Raji (cell line): ENCODE results near the gene PLEKHM2.

Experiments used
- POLR2A ChIP-seq: IDR thresholded peaks from 2 replicates; pipeline ENCODE4 v1.6.1; 2011; ENCODE audit warnings: low read depth, low read length, control low read depth; ENCODE audit not compliant: insufficient read depth

The PLEKHM2 gene

DNA sequence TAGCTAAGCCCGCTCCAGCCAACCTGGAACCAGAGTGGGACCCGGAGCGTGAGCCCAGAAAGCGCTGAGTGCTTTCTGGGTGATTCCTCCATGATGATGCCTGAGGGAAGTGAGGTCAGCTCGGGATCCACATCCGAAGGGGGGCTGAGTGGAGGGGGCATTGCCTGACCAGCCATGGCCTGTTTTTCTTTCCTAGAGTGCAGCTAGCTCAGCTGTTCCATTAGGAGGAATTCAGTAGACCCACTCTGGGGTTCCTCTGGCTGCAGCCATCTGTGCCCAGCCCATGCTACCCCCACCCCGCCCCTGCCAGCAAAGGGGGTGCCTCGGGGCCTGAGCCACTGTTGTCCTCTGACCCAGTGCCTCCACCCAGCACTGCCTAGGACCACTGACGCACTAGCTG is 42.4 kb downstream of the PLEKHM2 start:
- TF ChIP-seq POLR2A = no peak

- TF ChIP-seq POLR2A = no peak
These were observed 42.9 kb downstream of the PLEKHM2 start for GRCh38 chr1:15727021-15727420.

DNA sequence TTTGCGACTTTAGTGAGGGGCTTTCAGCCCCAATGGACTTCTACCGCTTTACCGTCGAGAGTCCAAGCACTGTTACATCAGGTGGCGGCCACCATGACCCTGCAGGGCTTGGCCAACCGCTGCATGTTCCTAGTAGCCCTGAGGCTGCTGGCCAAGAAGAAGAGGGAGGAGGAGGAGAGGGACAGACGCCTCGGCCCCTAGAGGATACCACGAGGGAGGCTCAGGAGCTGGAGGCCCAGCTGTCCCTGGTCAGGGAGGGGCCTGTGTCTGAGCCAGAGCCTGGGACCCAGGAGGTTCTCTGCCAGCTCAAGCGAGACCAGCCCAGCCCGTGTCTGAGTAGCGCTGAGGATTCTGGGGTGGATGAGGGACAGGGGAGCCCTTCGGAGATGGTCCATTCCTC is 43.3 kb downstream of the PLEKHM2 start:
- TF ChIP-seq POLR2A = no peak

GRCh38 chr1:15727866-15728534 is 43.9 kb downstream of the PLEKHM2 start:
- TF ChIP-seq POLR2A = no peak

DNA sequence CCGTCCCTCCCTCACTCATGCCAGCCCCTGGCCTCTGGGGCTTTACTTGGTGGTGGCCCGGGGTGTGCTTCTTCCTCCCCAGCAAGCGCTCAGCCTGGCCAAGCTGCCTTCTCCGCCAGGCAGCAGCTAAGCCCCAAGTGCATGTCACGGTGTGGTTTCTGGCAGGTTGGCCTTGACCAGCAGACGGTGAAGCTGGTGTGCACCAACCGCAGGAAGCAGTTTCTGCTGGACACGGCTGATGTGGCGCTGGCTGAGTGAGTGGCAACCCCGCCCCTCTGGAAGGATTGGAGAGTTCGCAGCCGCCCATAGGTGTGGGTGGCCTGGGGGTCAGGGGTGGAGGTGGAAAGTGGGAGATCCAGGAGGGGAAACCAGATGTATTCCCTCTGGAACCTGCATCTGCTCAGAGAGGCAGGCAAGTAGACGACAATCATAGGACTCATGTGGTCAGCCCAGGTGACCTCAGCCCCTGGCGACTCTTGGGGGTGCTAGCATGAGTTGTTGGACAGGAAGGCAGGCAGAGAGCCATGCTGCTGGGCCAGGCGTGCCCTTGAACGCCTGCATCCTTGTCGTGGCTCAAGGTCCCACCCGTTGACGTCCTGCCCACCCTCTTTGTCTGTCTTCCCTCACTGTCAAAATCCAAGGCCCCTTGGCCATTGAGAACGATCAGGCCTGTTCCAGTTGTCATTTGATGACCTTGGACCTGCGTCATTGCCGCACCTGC is 45.0 kb downstream of the PLEKHM2 start:
- no peak for TF ChIP-seq POLR2A

- TF ChIP-seq POLR2A = no peak
These were observed 46.3 kb downstream of the PLEKHM2 start for GRCh38 chr1:15730423-15730822.

DNA sequence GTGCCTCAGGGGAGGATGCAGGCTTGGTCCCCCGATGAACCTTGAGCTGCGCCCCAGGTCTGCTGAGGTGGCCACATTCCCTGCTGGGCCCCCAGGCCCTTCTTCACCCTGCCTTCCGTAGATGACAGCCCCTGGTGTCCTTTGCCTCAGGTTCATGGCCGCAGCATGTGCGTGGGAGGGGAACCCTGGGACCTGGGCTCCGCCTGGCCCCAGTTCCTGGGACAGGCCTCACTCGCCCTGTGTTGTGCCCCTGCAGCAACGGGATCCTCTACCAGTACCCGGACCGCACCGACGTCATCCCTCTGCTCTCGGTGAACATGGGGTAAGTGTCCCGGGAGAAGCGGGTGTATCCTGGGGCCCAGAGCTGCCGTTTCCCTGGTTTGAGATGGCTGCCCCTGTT is 46.8 kb downstream of the PLEKHM2 start:
- TF ChIP-seq POLR2A = no peak

DNA sequence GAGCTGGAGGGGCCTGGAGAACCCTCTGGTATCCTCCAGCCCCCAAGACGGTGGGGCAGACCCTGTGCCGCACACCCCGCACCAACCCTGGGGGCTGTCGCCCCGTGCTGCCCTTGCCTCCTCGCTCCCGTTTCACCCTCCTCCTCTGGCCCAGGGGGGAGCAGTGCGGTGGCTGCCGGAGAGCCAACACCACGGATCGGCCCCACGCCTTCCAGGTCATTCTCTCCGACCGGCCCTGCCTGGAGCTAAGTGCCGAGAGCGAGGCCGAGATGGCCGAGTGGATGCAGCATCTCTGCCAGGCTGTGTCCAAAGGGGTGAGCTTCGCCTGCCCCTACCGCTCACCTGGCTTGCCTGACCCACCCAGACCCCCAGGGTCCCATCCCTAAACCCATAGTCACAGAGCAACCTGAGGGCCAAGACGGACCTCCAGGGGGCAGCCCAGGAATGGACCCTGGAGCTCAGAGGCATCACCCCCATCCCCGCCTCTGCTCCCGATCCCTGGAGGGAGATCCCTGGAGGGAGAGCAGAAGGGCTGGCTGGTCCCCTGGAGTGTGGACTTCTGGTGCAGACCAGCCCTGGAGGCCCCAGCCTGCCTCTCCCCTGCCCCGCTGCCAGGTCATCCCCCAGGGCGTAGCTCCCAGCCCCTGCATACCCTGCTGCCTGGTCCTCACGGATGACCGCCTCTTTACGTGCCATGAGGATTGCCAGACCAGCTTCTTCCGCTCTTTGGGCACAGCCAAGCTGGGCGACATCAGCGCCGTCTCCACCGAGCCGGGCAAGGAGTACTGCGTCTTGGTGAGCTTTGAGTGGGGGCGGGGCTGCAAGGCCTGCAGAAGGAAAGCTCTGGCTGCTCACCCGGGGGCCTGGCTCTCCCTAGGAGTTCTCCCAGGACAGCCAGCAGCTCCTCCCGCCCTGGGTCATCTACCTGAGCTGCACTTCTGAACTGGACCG is 47.9 kb downstream of the PLEKHM2 start:
- TF ChIP-seq POLR2A = no peak

DNA sequence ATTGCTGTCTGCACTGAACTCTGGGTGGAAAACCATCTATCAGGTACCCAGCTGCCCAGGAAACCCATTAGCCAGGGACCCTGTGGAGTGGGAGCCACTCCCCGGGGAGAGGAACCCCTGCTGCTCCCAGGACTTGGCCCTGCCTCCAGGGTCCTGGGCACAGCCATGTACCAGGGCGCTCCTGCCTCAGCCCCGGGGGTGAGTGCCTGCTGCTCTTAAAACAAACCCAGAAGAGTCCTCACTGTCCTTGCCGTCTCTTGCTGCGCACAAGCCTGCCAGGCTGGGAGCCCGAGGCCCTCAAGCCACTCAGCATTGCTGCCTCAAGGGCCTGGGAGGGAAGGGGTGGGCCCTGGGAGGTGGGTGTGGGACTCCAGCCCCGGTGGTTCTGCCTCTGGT is 48.6 kb downstream of the PLEKHM2 start:
- no peak for TF ChIP-seq POLR2A

DNA sequence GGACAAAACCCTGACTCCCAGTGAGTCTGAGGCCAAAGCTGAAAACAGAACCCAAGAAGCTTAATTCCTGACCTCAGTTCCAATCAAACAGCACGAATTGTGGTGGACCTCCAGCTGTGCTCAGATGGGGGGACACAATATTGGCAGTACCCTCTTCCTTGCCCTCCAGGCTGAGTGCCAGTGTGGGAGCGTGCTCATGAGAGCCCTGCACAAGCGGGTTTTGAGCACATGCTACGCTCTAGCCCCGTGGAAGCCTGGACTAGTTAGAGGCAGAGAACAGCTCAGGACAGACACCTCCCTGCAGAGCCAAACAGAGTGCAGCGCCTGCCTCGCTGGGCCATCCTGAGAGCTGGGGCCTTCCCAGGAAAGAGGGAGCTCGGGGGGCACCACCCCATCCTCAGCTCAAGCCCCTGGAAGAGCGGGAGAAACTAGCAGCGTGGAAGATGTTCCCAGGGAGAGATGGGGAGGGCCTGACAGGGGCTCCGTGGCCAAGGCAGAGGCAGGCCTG is 49.2 kb downstream of the PLEKHM2 start:
- no peak for TF ChIP-seq POLR2A

GRCh38 chr1:15733726-15734226 is 49.7 kb downstream of the PLEKHM2 start:
- no peak for TF ChIP-seq POLR2A

DNA sequence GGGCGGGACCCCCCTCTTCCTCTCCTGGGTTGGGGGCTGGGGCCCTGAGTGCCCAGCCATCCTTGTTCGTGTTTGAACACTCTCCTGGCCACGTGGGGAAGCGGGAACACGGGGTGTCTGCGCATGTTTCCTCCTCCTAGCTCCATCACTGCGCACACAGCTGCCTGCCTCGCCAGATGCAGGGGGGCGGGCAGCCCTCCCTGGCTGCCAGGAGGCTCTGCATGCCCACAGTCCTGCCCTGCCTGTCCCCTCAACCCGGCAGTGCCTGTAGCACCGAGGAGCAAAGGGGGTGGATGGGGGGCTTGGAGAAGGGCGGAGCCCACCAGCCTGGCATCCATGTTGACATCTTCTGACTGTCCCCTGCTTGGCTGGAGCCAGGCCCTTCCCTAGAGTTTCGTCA is 50.2 kb downstream of the PLEKHM2 start:
- no peak for TF ChIP-seq POLR2A

- no peak for TF ChIP-seq POLR2A
These were observed 50.8 kb downstream of the PLEKHM2 start for GRCh38 chr1:15734901-15735300.

DNA sequence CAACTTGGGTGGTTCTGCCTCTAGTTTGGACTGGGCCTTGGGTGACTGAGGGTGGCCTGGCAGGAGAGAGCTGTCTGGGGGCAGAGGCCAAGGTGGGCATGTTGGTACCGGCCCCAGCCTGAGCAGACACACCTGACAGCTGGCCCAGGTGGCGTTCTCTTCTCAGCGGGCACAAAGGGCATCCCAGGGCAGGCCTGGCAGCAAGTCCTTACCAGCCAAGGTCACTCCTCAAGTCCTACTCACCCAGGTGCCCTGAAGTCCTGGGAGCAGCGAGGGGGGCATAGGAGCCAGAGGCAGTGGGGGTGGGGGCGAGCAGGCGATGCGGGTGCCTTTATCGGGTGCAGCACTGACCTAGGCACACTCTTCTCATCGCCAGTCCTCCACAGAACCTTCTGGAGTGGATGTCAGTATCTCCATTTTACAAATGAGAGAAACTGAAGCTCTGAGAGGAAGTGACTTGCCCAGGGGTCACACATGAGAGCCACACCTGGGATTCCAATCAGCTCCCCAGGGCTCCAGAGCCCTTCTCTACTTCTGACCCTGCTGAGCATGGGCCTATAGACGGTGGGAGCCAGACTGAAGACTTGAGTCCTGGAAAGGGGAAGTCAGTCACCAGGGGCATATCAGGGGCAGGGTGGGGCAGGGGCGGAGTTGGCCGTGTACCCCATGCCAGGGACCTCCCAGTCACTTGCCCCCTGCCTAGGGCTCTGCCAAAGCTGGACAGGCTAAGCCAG is 51.4 kb downstream of the PLEKHM2 start:
- TF ChIP-seq POLR2A = no peak

GRCh38 chr1:15736038-15736891 is 52.1 kb downstream of the PLEKHM2 start, which contains the start of gene SLC25A34:
Gene SLC25A34, plus strand, starts transcription at chr1:15736258. Its CDS starts 228 bp downstream, at chr1:15736486.
- no peak for TF ChIP-seq POLR2A
